NCI-H524 treated with DMSO at 0.1 percent for 48 hours (cell line): Measurements from ENCODE around the gene CLSTN2.
"Not testable (repeated sequence)": the region's sequence is repeated elsewhere in the genome, so short reads cannot be mapped to it uniquely, and the experiment has no call there.

Experiments used
- DNase-seq: peaks from one replicate; lab custom pipeline; 2025; lab: John Stamatoyannopoulos, UW

The CLSTN2 gene

DNA sequence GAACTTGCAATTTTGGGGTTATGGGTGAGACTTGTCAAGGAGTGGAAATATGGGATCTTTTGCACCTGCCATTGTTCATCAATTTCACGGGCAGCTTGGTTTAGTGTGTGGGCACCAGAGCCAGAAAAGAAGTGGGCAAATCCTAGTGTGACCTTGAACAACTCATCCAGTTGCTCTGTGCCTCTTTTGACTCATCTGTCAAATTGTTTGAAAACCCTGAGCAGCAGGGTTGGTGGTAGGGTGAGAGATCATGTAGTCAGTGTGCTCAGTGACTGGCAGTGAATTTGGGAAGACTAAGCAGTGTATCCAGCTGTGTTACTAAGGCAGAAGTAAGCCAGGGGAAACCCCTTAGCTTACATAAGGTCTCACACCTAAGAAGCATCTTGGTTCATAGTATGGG lies 449.9 kb downstream of the CLSTN2 start:
- DNase-seq: no peak

DNA sequence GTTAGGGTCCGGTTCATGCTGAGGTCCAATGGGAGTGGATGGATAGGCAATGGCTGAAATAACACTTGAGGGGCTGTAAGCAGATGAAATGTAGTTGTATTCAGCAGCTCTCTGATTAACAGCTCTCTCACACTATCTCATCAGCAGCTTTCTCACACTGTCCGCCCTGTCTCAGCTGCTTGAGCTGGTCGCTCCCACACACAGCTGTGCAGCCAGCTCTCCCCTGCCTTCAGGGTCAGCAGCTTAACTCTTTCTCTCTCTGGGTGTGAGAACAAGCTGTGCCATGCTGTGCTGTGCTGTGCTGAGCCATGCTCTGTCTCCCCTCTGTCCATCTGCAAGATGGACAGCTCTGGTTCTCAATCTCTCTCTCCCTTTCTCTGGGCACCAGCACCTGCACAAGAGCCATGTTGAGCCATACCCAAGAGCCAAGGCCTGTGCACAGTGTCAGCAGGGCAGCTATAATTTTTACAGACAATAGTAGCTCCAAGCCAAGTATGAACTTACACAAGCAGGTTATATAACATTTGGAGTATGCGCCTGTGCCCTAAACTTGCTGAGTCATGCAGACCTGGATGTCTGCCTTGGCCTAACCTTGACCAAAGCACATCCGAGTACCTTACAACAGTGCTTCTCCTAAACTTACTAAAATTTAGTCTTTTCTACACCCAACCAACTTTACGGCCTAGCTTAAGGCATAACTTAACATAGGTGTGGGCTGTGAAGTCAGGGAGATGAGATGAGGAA lies 451.5 kb downstream of the CLSTN2 start:
- no peak for DNase-seq

DNA sequence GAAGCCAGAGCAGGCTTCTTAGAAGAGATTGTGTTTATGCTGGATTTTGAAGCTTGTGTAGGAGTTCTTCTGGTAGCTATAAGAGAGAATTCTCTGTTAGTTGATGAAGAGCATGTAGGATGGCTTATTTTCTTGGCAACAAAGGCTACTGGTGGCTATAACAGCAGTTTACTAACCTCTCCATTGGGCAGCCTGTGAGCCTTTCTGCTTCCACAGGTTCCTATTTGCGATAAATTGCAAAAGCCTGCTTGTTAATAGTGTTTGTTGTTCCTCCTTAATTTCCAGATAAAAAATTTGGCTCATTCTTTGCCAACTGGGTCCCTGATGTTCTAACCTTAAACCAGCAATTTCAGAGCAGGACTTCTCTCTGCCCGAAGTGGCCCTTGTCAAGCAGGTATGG lies 452.3 kb downstream of the CLSTN2 start:
- no peak for DNase-seq

DNA sequence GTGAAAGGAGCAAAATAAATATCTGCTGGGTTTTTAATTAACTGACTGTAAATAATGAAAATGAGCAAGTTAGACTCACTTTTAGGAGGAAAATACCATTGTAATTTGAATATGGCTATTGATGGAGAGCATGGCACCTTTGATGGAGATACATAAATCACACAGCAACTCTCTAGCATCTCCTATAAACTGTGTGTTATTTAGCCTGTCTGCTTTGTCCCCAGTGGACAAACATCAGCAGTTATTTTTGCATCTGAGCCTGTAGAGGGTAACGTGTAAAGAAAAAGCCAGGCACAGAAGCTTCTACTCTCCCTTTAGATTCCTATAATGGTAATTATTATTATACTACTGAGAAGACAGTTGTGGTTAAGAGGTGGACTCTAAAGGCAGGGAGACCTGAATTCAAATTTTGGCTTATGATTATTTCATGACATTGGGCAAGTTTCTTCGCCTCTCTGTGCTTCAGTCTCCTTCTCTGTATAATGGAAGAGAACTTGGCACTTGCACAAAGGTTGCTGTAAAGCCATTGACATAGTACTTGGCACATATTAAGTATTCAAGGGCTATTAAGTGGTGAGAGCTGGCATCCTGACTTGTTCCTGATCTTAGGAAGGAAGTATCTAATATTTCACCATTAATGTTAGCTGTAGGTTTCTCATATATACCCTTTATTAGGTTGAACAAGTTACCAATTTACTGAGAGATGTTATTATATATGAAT lies 453.4 kb downstream of the CLSTN2 start:
- DNase-seq: peak; percentile 81

DNA sequence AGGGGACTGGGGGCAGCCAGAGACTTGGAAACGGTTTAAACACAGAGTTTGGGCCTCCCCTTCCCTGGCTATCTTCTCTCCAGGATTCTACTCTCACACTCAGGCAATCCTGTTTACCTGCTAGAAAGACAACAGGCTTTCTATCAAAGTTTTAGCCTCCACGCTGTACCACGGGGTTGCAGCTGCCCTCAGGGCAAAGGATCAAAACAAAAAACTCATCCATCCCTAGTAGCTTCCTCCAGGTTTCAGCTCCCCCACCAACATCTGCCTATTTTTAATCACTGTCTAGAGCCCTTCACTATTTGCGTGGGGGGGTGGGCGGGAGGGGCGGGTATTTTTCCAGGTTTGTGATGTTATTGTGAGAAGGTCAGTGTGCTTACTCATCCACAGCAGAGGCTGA lies 456.1 kb downstream of the CLSTN2 start:
- DNase-seq: peak; percentile 69

DNA sequence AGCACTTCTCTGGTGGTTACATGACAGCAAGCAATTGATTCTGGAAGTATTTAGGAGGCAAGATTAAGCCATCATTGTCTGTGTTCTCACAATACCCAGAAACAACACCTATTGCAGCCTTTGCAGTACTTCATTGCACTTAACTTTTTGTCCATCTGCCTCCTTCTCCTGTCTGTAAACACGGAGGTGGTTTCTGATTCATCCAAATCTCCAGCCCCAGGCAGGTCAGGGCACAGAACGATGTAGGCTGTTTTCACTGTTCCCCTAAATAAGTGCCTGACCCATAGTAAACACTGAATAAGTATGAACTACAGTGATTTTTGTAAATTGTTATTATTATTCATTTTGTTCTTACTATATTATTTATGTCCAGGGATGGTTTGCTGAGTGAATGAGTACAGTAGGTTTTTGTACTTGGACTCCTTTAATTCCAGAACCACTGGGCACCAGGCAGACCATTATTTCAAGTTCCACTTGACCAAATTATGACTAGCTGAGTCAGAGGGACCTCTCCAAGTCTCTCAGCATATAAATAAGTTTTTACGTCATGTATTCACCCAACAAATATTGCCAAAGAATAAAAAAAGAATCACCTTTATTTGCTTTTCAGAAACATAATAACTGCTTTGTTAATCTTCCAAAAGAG lies 459.6 kb downstream of the CLSTN2 start:
- DNase-seq: peak; percentile 70

DNA sequence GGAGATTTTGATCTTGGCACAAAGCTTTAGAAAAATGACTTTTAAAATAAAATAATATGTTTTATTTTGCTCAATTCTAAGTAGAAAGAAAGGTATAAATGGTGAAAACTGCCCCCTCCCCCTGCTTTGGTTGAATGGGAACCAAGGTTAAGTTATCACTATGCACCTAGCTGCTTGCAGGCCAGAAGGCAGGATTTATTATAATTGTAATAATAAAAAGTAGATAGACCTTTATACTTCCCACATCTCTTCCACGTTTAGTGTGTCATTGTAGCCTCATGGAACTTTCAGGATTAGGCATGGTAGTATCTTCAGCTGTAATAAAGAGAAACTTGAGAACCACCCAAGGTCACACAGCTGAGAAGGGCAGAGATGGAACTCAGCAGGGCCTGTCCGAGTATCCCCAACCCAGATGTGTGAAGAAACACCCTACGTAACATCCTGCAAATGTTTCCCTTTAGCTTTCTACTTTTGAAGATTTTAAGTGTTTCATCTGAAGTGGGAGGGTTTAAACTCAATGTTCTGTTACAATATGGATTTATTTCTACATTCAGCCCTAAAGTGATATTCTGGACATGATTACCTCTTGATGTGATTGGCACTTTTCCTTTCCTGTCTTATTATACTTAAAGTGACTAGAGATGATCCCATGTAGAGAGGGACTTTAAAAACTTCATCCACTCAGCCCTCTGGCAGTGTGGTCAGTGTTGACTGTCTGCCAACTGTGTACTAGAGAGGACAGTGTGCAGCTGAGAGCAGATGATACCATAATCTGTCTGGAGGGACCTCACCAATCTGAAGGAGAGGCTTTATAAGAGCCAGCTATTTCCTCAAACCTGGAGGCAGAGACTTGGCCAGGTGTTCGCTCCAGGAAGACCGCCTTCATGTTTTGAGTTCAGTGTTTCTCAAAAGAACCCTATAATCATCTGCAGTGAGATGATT lies 460.4 kb downstream of the CLSTN2 start:
- peak; percentile 42 for DNase-seq

DNA sequence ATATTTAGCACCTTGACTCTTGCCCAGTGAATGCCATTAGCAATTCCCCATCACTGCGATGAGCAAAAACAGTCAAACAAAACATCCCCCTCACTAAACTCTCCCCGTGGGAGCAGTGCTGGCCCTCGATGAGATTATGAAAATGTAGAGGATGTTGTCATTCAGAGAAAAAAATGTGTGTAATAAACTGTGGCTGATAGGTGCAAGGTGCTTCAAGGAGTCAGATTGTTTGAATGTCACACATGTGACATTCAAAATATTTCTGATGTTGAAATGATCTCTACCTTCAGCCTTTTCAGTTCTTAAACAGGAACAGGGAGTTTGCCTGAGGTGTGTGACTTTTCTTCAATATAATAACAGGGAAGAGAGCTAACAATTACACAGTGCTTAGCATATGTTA lies 461.1 kb downstream of the CLSTN2 start:
- DNase-seq: no peak

DNA sequence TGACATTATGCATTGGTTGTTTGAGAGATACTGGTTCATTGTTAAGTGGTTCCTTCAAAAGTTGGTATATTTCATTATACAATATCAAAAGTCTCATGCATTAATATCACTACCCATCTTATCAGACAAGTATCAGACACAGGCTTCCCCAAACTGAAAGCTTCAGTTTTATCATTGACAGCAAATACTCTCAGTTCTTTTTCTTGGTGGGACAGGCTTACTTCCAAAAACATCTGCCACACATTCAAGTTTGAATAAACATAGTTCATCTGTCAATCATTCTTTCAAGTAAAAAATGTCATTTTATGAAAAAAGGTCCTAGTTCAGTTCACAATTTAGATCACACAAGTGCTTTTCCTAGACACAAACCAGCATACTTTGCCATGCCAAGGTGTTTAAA lies 462.9 kb downstream of the CLSTN2 start:
- no peak for DNase-seq

DNA sequence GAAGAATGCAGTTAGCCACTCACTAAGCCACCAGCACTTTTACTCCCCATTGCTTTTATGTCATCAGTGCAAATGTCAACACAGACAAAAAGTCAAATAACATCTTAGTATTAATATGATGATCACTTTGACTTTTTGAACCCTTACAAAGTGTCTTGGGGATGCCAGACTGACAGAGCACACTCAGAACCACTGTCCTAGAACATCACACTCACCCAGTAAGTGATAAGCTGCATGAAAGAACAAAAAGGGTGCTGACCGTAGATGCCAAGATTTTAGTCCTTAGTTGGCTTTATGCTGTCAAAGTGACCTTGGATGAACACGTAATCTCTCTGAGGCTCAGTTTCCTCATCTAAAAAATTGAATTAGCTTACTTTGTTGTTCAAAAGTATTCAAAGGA lies 463.4 kb downstream of the CLSTN2 start:
- no peak for DNase-seq

DNA sequence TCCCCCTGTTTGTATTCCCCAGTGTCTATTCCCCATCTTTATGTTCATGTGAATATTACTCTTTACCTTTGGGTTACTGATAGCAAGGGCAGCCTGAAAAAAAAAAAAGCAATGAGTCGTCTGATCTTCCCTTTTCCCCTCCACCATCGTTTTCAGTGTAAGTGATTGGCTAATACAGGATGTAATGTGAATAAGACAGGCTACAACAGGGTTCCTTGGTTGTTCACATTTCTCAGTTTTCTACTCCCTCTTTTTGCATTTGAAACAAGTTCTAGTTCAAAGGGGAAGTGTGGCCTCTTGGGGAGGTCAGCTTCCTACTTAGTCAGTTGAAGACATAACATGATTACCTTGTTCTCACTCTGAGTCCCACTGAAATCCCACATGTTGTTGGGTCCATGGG lies 464.9 kb downstream of the CLSTN2 start:
- no peak for DNase-seq

DNA sequence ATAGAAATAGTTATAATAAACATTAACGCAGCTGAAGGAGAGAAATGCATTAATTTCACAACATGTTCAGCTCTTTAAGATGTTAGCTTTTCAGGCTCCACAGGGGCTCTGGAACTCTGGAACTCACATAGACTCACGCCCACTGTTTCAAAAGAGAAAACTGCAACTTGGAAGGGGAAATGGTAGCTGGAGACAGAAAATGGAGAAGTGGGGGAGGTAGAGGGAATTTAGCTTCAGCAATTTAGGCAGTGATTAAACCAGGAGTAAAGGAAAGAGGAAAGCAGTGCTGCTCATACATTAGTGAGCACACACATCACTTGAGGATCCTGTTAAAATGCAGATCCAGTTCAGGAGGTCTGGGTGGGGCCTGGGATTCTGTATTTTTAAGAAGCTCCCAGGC lies 468.1 kb downstream of the CLSTN2 start:
- no peak for DNase-seq

DNA sequence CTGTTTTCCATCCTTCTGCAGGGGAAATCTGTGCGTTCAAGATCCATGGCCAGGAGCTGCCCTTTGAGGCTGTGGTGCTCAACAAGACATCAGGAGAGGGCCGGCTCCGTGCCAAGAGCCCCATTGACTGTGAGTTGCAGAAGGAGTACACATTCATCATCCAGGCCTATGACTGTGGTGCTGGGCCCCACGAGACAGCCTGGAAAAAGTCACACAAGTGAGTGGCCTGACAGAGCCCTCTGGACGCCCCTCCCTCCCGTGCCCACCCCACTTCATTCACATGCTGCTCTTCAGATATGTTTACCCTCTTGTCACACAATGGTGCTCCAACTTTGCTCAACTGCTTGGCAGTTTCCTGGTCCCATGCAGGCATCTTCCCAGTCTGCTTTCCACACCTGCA lies 468.6 kb downstream of the CLSTN2 start:
- no peak for DNase-seq

DNA sequence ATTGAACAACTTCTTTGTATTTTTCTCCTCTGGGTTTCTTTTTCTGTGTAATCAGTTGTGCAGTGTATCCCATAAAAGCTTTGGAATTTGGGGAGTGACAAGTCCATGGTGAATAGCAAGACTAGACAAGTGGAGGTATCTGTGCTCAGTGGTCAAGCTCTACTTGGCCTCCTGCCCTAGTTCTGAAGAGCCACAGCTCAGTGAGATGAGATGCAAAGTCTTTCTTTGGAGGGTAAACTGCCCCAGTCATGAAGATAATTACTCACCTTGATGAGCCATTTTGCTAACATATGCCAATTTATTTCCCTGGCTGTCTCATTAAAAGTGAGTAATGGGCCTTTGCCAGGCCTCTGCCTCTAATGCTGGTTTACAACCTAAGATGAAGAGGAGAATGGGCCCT lies 471.7 kb downstream of the CLSTN2 start:
- DNase-seq: no peak

DNA sequence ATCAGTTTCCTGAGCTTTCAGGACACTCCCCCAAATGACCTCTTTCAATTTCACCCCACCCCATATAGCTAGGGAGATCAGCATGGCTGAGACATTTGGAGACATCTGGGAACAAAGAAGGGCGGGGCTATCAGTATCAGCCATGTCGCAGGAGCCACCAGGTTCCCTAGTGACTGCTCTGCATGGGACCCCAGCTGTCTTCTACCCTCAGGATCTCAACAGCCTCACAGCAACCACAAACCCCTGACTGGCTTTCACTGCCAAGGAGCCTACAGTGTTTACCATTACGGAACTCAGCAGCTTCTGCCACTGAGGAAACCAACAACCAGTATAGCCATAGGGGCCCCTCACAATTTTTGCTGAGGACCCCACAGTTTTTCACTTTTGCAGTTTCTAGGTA lies 473.3 kb downstream of the CLSTN2 start:
- DNase-seq: no peak

DNA sequence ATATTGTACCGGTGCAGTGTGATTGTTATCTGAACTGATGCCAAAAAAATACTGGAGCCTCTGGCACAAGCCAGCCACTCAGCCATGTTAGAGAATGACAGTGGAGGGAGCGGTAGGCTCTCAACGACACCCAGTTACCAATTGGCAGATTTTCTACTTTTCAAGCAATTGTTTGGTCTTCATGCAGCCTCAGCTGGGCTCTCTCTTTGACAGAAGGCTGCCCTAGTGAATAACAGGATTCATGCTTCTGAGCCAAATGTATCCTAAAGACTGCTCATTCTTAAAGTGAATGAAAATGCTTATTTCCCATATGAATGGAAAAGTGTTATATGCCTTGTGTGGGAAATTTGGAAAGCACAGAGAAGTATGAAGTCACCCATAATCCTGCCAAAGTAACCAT lies 481.7 kb downstream of the CLSTN2 start:
- DNase-seq: no peak

DNA sequence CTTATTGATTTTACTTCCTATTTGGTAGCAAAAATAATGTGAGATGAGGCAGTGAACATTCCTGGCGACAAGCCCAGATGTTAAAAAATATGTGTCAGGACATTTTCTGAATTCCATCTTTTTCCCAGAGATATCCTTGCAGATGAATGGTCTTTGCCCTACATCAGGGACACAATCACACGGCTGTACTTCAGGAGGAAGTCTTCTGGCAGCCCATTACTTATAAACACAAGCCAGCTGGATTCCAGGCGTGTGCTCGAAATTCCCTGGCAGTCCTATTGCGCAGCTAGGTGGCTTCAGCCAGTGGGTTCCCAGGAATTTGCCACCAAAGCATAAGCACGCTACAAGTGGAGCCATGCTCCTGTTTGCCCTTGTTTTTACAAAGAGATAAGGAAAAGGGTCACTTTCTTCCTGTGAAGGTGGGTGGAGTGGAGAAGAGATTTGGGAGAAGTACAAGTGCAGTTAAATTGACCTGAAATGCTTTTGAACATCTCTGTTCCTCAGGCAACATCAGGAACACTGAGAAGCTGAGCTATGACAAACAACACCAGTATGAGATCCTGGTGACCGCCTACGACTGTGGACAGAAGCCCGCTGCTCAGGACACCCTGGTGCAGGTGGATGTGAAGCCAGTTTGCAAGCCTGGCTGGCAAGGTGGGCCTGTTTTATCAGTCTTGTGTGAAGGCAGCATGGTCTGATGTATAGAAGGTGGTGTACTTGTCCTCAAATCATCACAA lies 485.8 kb downstream of the CLSTN2 start:
- DNase-seq: no peak

DNA sequence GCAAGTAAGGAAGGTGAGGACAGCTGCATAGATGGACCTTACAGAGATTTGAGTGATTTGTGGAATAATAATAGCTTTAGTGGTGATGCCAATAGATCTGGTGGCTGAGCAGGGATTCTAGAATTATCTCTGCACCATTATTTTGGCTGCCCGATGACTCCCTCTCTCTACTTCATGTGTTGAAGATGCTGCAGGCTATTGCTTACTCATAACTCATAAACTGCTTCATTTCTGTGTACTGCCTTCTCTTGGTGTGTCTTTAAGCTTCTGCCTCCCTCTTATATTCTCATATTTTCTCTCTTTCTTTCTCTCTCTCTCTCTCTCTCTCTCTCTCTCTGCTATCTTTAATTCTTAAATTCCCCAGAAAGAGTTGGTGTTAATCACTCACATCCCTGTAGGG lies 486.9 kb downstream of the CLSTN2 start:
- DNase-seq: no peak

DNA sequence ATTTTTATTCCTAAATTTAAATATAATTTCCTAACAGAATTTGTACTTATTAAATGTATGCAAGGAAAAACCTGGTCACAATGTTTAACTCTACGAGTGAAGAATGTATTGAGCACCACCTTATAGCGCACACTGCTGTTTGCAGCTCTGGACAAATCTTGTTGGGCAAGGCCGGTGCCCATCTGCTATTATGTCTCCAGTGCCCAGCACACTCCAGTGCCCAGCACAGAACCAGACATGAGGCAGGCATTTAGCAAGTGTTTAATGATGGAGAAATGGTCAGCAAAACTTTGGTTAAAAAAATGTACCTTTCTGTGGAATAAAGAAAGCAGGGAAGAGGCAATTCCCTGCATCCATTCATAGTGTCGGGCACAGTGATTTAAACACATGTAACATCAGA lies 488.2 kb downstream of the CLSTN2 start:
- no peak for DNase-seq

DNA sequence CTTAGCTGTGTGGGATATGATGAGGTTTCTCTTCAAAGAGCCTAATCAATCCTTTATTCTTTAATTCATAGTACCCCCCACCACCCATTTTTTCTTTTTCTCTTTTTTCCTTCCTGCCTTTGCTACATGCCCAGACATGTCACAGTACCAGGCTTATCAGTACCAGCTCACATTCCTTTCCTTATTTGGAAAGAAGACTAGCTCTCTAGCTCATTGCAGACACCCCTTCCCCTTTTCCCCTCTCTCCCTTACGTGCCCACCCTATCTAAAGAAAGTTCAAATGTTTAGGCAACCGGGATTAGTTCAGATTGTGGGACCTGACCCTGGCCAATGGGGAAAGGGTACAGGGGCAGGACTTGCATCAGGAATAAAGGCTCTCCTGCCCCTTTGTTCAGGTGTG lies 488.6 kb downstream of the CLSTN2 start:
- DNase-seq: not testable (repeated sequence)

DNA sequence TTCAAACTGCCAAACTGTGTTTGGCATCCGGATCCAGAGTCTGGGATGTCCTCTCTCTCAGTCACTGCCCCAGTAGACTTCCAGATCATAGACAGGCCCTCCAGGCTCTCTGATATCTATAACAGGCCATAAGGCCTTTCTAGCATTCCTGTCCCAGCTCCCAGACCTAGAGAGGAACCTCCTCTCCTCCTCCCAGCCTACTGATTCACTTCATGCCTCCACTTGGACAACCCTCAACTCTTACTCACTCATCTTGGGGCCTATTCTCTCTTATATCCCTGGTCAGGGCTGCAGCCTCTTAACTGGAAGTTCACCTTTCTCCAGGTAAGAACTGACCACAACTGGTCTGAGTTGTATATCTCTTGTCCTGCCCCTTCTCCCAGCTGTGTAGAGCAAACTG lies 489.2 kb downstream of the CLSTN2 start:
- DNase-seq: no peak

DNA sequence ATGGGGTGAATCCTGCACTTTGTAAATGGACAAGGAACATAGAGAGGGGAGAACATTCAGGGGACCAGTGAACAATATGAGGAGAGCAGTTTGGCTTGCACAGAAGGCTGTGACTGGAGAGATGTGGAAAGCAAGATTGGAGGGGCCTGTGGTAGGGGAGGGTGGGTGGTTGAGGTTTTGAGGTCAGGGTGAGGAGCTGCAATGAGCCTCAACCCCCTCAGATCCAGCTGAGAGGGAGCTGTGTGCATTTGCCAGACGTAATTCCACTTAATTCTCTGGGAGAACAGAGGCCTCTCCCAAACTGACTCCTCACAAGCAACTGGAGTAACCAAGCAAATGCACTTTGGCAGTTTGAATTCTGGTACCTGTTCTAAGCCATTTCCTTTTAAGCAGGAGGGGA lies 489.7 kb downstream of the CLSTN2 start:
- no peak for DNase-seq
